ENCODE results near the gene BATF. TPM values are rescaled to one million over a fixed set of nuclear protein-coding genes. Genes with fewer than 3 reads are reported as not detected.

The BATF gene
- total and polyA plus RNA-seq, 2 of the 8 experiments (the other 6 are each of a cell fraction or from before 2014, with no cell fraction given): not detected

GRCh38 chr14:75535164-75535898, 13.1 kb downstream of the BATF start:
- H3K4me1 ChIP-seq (replicated peaks in 1 of 4; ENCODE audit: control insufficient read depth in 3 of 4, insufficient read depth in 4 of 4, low read length in 3 of 4): peaks cover 0 to 3% (median 1%) of the 10 kb centered on the region in 4 experiments; a peak in 2 of 7 replicates
- H3K23ac ChIP-seq (ENCODE audit: insufficient read length): no peak overlapping the region
- no peak overlapping the region for H3K56ac ChIP-seq (replicated peaks; ENCODE audit: insufficient read length, low read depth, low read length)
- no peak overlapping the region for H2BK20ac ChIP-seq (ENCODE audit: low read length)
- no peak overlapping the region for H3K18ac ChIP-seq (ENCODE audit: extremely low read depth, low read length)
- H3K4me2 ChIP-seq (ENCODE audit: insufficient read depth in 1 of 2, low read depth in 2 of 2, low read length in 2 of 2): no peak overlapping the region
- no peaks in the 10 kb centered on the region for H4K20me1 ChIP-seq (replicated peaks in 1 of 2; ENCODE audit: control insufficient read depth in 1 of 2, insufficient read depth in 2 of 2, low read length in 2 of 2)
- TF ChIP-seq POLR2A (IDR thresholded peaks at IDR 0.05; ENCODE audit: control extremely low read depth in 1 of 2, low read depth in 2 of 2, low read length in 2 of 2) (no peak), SP4 (IDR thresholded peaks at IDR 0.05; ENCODE audit: low read length) (no peak), FOSL1 (IDR thresholded peaks at IDR 0.05; ENCODE audit: insufficient read depth, low read depth, low read length) (no peak)
- no peak overlapping the region for H4K91ac ChIP-seq (replicated peaks; ENCODE audit: insufficient read length, low read length)
- no peak overlapping the region for H2AFZ ChIP-seq (ENCODE audit: low read length)
- no peaks in the 10 kb centered on the region for H3K27me3 ChIP-seq (replicated peaks in 1 of 4; ENCODE audit: control insufficient read depth in 3 of 4, extremely low read depth in 1 of 4, insufficient read depth in 3 of 4, low read length in 3 of 4)
- H3K79me1 ChIP-seq (ENCODE audit: low read depth, low read length): no peaks in the 10 kb centered on the region
- H3K4me3 ChIP-seq (ENCODE audit: extremely low read depth in 1 of 4, insufficient read depth in 2 of 4, low read depth in 3 of 4, low read length in 4 of 4): no peak overlapping the region
- H4K5ac ChIP-seq (ENCODE audit: insufficient read length, low read depth, low read length): no peak overlapping the region
- H2BK5ac ChIP-seq (ENCODE audit: low read depth, low read length): no peak overlapping the region
- no peaks in the 10 kb centered on the region for H3K9me3 ChIP-seq (ENCODE audit: insufficient read depth in 2 of 2, low read depth in 1 of 2, low read length in 1 of 2)
- no peak overlapping the region for H2BK15ac ChIP-seq (ENCODE audit: low read length)
- CTCF ChIA-PET (ENCODE audit: partially characterized antibody): interaction anchor here (0.9 to 2.2 kb wide), 6 partner anchors 9 to 233 kb away, joined by 3 to 6 read pairs (median 4); no protein-coding TSS in a partner anchor
- no peak overlapping the region for H4K8ac ChIP-seq (ENCODE audit: extremely low read depth, insufficient read depth, low read length)
- H3K27ac ChIP-seq (ENCODE audit: low read depth, low read length): no peak overlapping the region
- H2BK12ac ChIP-seq (ENCODE audit: low read depth, low read length): no peak overlapping the region
- H3K36me3 ChIP-seq (ENCODE audit: control insufficient read depth in 2 of 4, insufficient read depth in 4 of 4, low read length in 3 of 4): no peaks in the 10 kb centered on the region
- no peak overlapping the region for H3K14ac ChIP-seq (ENCODE audit: insufficient read length)
- H3K4ac ChIP-seq (replicated peaks; ENCODE audit: insufficient read length, low read depth, low read length): no peak overlapping the region
- POLR2A ChIA-PET (ENCODE audit: partially characterized antibody): no interaction called here
- DNase-seq (ENCODE audit: low read depth in 1 of 2, low spot score in 2 of 2) (no peak), FAIRE-seq (no peak)
- no peaks in the 10 kb centered on the region for H3K23me2 ChIP-seq (ENCODE audit: low read depth, low read length)
- no peak overlapping the region for H2BK120ac ChIP-seq (replicated peaks; ENCODE audit: low read depth, low read length)
- no peaks in the 10 kb centered on the region for H3K79me2 ChIP-seq (ENCODE audit: control insufficient read depth in 1 of 2, insufficient read depth in 2 of 2, low read length in 2 of 2)
- 89% methylated on average over 5 of the region's 5 CpGs; no CpG with 5 or more reads in 1 of the 2 experiments for WGBS, 2 experiments (ENCODE audit: extremely low coverage in 1 of 2, insufficient coverage in 1 of 2, insufficient read length in 1 of 2, insufficient replicate concordance in 2 of 2, low coverage in 1 of 2, low lambda C conversion rate in 2 of 2, missing lambda C conversion rate in 1 of 2)
- no peak overlapping the region for H2AK5ac ChIP-seq (ENCODE audit: low read depth, low read length)
- H3K9ac ChIP-seq (replicated peaks in 1 of 4; ENCODE audit: extremely low read depth in 1 of 4, low read depth in 3 of 4, low read length in 3 of 4): no peak overlapping the region

All from H1 (cell line).